Measurements from ENCODE around the gene WDR12. TPM values are rescaled to one million over a fixed set of nuclear protein-coding genes. Genes with fewer than 3 reads are reported as not detected.
"Not testable (repeated sequence)": the region's sequence is repeated elsewhere in the genome, so short reads cannot be mapped to it uniquely, and the experiment has no call there.

Gene WDR12
- total RNA-seq, 1 experiment from 2014 or later, result 60.5 TPM

- H3K4me3 ChIP-seq (ENCODE audit: low read length), result no peak overlapping the region
- no peaks in the 10 kb centered on the region for H3K36me3 ChIP-seq (ENCODE audit: low read depth, low read length)
- H2AFZ ChIP-seq (ENCODE audit: low read length), result no peak overlapping the region
- no peaks in the 10 kb centered on the region for H3K9me2 ChIP-seq (replicated peaks; ENCODE audit: low read length)
- H3K27me3 ChIP-seq (ENCODE audit: low read length), result no peaks in the 10 kb centered on the region
- no peaks in the 10 kb centered on the region for H3K9me3 ChIP-seq (ENCODE audit: low read length)
- no peak for TF ChIP-seq EZH2 (IDR thresholded peaks at IDR 0.05; ENCODE audit: low read length, unreplicated experiment)
- TF ChIP-seq, protein P1, sequence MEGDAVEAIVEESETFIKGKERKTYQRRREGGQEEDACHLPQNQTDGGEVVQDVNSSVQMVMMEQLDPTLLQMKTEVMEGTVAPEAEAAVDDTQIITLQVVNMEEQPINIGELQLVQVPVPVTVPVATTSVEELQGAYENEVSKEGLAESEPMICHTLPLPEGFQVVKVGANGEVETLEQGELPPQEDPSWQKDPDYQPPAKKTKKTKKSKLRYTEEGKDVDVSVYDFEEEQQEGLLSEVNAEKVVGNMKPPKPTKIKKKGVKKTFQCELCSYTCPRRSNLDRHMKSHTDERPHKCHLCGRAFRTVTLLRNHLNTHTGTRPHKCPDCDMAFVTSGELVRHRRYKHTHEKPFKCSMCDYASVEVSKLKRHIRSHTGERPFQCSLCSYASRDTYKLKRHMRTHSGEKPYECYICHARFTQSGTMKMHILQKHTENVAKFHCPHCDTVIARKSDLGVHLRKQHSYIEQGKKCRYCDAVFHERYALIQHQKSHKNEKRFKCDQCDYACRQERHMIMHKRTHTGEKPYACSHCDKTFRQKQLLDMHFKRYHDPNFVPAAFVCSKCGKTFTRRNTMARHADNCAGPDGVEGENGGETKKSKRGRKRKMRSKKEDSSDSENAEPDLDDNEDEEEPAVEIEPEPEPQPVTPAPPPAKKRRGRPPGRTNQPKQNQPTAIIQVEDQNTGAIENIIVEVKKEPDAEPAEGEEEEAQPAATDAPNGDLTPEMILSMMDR (conservative IDR thresholded peaks at IDR 0.05; ENCODE audit: low read depth, low read length), result no peak
- CTCF ChIA-PET, result no interaction called here
- H3K27ac ChIP-seq (ENCODE audit: low read length), result no peak overlapping the region
- no peaks in the 10 kb centered on the region for H3F3A ChIP-seq (ENCODE audit: low read length, unreplicated experiment)
- no peaks in the 10 kb centered on the region for H3K79me2 ChIP-seq (ENCODE audit: low read length)
- H3K4me2 ChIP-seq (ENCODE audit: low read length), result no peak overlapping the region
- intact Hi-C loops (cut with micrococcal nuclease), result no loop called here
- no TSS peak for BruUV-seq (replicated peaks)
- POLR2A ChIA-PET (ENCODE audit: unreplicated experiment), result no interaction called here
- no peak overlapping the region for H3K9ac ChIP-seq (ENCODE audit: low read length)
- ATAC-seq (no peak), DNase-seq (no peak)
- H3K4me1 ChIP-seq (ENCODE audit: insufficient read depth, low read length), result no peaks in the 10 kb centered on the region
- H4K20me1 ChIP-seq (ENCODE audit: low read length), result no peaks in the 10 kb centered on the region
Measured at GRCh38 chr2:202950592-202950991, 39.1 kb upstream of the WDR12 start.

- H2AFZ ChIP-seq (ENCODE audit: low read length); H3F3A ChIP-seq (ENCODE audit: low read length, unreplicated experiment); CTCF ChIA-PET; H3K9me2 ChIP-seq (replicated peaks; ENCODE audit: low read length); DNase-seq; BruUV-seq (replicated peaks); H3K4me3 ChIP-seq (ENCODE audit: low read length); H3K9ac ChIP-seq (ENCODE audit: low read length); H3K27me3 ChIP-seq (ENCODE audit: low read length); intact Hi-C loops (cut with micrococcal nuclease); H4K20me1 ChIP-seq (ENCODE audit: low read length); POLR2A ChIA-PET (ENCODE audit: unreplicated experiment); H3K27ac ChIP-seq (ENCODE audit: low read length); ATAC-seq; H3K4me2 ChIP-seq (ENCODE audit: low read length); H3K79me2 ChIP-seq (ENCODE audit: low read length); H3K4me1 ChIP-seq (ENCODE audit: insufficient read depth, low read length); H3K36me3 ChIP-seq (ENCODE audit: low read depth, low read length); H3K9me3 ChIP-seq (ENCODE audit: low read length): not testable (repeated sequence)
Measured at GRCh38 chr2:202949333-202949732, 37.9 kb upstream of the WDR12 start.

GRCh38 chr2:202945497-202945896, 34.0 kb upstream of the WDR12 start:
- H3K4me1 ChIP-seq (ENCODE audit: insufficient read depth, low read length), result peaks cover 9% of the 10 kb centered on the region
- BruUV-seq (replicated peaks), result no TSS peak
- POLR2A ChIA-PET (ENCODE audit: unreplicated experiment), result interaction anchor here (0.6 kb wide), 1 partner anchor 9 kb away, joined by 6 read pairs; no protein-coding TSS in a partner anchor

More at GRCh38 chr2:202945497-202945896, 34.0 kb upstream of the WDR12 start:
- no peak for TF ChIP-seq EZH2 (IDR thresholded peaks at IDR 0.05; ENCODE audit: low read length, unreplicated experiment)
- TF ChIP-seq, protein P1 (conservative IDR thresholded peaks at IDR 0.05; ENCODE audit: low read depth, low read length), result no peak
- TF ChIP-seq EZH2phosphoT487 (IDR thresholded peaks at IDR 0.05; ENCODE audit: borderline replicate concordance, low read length), result no peak
- H3K9me3 ChIP-seq (ENCODE audit: low read length), result no peaks in the 10 kb centered on the region
- no peaks in the 10 kb centered on the region for H4K20me1 ChIP-seq (ENCODE audit: low read length)
- H3K27ac ChIP-seq (ENCODE audit: low read length), result no peak overlapping the region
- no peak overlapping the region for H2AFZ ChIP-seq (ENCODE audit: low read length)
- H3F3A ChIP-seq (ENCODE audit: low read length, unreplicated experiment), result no peaks in the 10 kb centered on the region
- H3K36me3 ChIP-seq (ENCODE audit: low read depth, low read length), result no peaks in the 10 kb centered on the region
- no peaks in the 10 kb centered on the region for H3K27me3 ChIP-seq (ENCODE audit: low read length)
- no peaks in the 10 kb centered on the region for H3K79me2 ChIP-seq (ENCODE audit: low read length)
- H3K4me2 ChIP-seq (ENCODE audit: low read length), result no peak overlapping the region
- CTCF ChIA-PET, result no interaction called here
- no peaks in the 10 kb centered on the region for H3K9me2 ChIP-seq (replicated peaks; ENCODE audit: low read length)
- no peak overlapping the region for H3K9ac ChIP-seq (ENCODE audit: low read length)
- intact Hi-C loops (cut with micrococcal nuclease), result no loop called here
- DNase-seq (no peak), ATAC-seq (no peak)
- H3K4me3 ChIP-seq (ENCODE audit: low read length), result no peak overlapping the region

Measured in PC-3 (cell line).